Mammary epithelial cell (primary cell): Measurements from ENCODE around the gene CTNNA1.

Experiments
- EZH2 ChIP-seq: IDR thresholded peaks from 2 replicates; pipeline ENCODE4 v1.6.1; 2012; ENCODE audit warnings: low read length, inconsistent platforms, borderline replicate concordance
- TF ChIP-seq, protein P1 (sequence below), 2 donors: IDR thresholded peaks in 1 of 2; conservative IDR thresholded peaks in 1 of 2; 2 replicates each; pipeline ENCODE4 v1.5.1; 2011 to 2012; ENCODE audit warnings: inconsistent platforms in 2 of 2, low read length in 2 of 2, mild to moderate bottlenecking in 2 of 2, control low read depth in 1 of 2, low read depth in 1 of 2; ENCODE audit not compliant: insufficient read depth in 1 of 2; ENCODE audit errors: extremely low read depth in 1 of 2

DNA sequence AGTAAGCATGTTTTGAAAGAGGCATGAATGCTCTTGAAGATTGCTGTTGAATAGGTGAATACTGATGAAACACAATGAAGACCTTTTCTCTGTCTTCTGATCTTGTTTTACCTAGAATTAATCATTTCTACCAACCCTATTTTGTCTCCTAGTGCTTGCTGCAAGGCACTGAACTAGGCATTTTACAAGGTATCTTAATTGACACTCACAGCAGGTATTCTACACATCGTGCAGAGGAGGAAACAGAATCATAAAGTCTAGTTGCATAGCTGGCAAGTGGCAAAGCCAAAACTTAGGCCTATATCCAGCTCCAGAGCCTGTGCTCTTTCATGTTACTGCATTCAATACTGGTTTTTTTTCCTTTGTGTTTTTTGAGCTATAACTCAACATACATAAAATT lies 50.7 kb downstream of the CTNNA1 start:
- TF ChIP-seq EZH2: no peak
- TF ChIP-seq, protein P1, sequence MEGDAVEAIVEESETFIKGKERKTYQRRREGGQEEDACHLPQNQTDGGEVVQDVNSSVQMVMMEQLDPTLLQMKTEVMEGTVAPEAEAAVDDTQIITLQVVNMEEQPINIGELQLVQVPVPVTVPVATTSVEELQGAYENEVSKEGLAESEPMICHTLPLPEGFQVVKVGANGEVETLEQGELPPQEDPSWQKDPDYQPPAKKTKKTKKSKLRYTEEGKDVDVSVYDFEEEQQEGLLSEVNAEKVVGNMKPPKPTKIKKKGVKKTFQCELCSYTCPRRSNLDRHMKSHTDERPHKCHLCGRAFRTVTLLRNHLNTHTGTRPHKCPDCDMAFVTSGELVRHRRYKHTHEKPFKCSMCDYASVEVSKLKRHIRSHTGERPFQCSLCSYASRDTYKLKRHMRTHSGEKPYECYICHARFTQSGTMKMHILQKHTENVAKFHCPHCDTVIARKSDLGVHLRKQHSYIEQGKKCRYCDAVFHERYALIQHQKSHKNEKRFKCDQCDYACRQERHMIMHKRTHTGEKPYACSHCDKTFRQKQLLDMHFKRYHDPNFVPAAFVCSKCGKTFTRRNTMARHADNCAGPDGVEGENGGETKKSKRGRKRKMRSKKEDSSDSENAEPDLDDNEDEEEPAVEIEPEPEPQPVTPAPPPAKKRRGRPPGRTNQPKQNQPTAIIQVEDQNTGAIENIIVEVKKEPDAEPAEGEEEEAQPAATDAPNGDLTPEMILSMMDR (conservative IDR thresholded peaks at IDR 0.05 in 1 of 2, IDR thresholded peaks at IDR 0.05 in 1 of 2; ENCODE audit: extremely low read depth in 1 of 2, insufficient read depth in 1 of 2, low read depth in 1 of 2, low read length in 2 of 2): no peak
